ENCODE results near the gene HNRNPK. TPM values are rescaled to one million over a fixed set of nuclear protein-coding genes. Genes with fewer than 3 reads are reported as not detected.

Gene HNRNPK
- total RNA-seq, 1 donor: 514 TPM

GRCh38 chr9:83932851-83933250 lies 47.2 kb downstream of the HNRNPK start:
- no peak overlapping the region for H3K27ac ChIP-seq (ENCODE audit: low read depth, low read length)
- no peak overlapping the region for H3K4me3 ChIP-seq (ENCODE audit: insufficient read depth, low read length)
- H3K4me1 ChIP-seq (ENCODE audit: insufficient read depth, low read length): peaks cover 29% of the 10 kb centered on the region
- H3K27me3 ChIP-seq (ENCODE audit: insufficient read depth, low read length): peaks cover under 1% of the 10 kb centered on the region
- DNase-seq (ENCODE audit: insufficient read length, low spot score, missing footprints): no peak
- no peak overlapping the region for H2AFZ ChIP-seq (ENCODE audit: low read length)
- H3K79me2 ChIP-seq (ENCODE audit: insufficient read depth, low read length): no peaks in the 10 kb centered on the region
- H3K9me3 ChIP-seq (ENCODE audit: low read depth, low read length): no peaks in the 10 kb centered on the region
- H4K20me1 ChIP-seq (ENCODE audit: insufficient read depth, low read length): no peaks in the 10 kb centered on the region
- TF ChIP-seq, protein P1, sequence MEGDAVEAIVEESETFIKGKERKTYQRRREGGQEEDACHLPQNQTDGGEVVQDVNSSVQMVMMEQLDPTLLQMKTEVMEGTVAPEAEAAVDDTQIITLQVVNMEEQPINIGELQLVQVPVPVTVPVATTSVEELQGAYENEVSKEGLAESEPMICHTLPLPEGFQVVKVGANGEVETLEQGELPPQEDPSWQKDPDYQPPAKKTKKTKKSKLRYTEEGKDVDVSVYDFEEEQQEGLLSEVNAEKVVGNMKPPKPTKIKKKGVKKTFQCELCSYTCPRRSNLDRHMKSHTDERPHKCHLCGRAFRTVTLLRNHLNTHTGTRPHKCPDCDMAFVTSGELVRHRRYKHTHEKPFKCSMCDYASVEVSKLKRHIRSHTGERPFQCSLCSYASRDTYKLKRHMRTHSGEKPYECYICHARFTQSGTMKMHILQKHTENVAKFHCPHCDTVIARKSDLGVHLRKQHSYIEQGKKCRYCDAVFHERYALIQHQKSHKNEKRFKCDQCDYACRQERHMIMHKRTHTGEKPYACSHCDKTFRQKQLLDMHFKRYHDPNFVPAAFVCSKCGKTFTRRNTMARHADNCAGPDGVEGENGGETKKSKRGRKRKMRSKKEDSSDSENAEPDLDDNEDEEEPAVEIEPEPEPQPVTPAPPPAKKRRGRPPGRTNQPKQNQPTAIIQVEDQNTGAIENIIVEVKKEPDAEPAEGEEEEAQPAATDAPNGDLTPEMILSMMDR (IDR thresholded peaks at IDR 0.05; ENCODE audit: extremely low read depth, low read depth, low read length): no peak
- H3K36me3 ChIP-seq (ENCODE audit: insufficient read depth, low read length): no peaks in the 10 kb centered on the region
- no peak overlapping the region for H3K4me2 ChIP-seq (ENCODE audit: insufficient read depth, low read length)

DNA sequence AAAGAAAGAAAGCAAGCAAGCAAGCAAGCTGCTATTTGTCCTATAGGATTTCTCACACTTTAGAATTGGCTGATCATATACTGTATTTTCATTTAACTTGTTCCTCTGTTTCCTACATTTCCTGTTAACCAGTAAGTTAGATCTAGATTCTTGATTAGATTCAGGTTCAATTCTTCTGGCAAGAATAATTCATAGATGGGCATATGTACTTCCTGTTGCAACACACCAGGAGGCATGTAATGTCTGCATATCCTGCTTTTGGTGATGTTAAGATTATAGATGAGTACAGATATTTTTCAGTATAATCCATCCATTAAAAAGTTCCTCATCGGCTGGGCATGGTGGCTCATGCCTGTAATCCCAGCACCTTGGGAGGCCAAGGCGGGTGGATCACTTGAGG lies 48.0 kb downstream of the HNRNPK start:
- Histone ChIP-seq H3K27ac (ENCODE audit: low read depth, low read length) (no peak overlapping the region), H3K4me1 (ENCODE audit: insufficient read depth, low read length) (peaks cover 29% of the 10 kb centered on the region), H3K4me2 (ENCODE audit: insufficient read depth, low read length) (no peak overlapping the region), H3K79me2 (ENCODE audit: insufficient read depth, low read length) (no peaks in the 10 kb centered on the region), H4K20me1 (ENCODE audit: insufficient read depth, low read length) (no peaks in the 10 kb centered on the region), H3K4me3 (ENCODE audit: insufficient read depth, low read length) (no peak overlapping the region), H3K27me3 (ENCODE audit: insufficient read depth, low read length) (peaks cover 3% of the 10 kb centered on the region), H2AFZ (ENCODE audit: low read length) (no peak overlapping the region), H3K9me3 (ENCODE audit: low read depth, low read length) (no peaks in the 10 kb centered on the region), H3K36me3 (ENCODE audit: insufficient read depth, low read length) (no peaks in the 10 kb centered on the region)
- no peak for DNase-seq (ENCODE audit: insufficient read length, low spot score, missing footprints)
- TF ChIP-seq, protein P1 (IDR thresholded peaks at IDR 0.05; ENCODE audit: extremely low read depth, low read depth, low read length): no peak

- DNase-seq (ENCODE audit: insufficient read length, low spot score, missing footprints): no peak
- no peak overlapping the region for H3K4me3 ChIP-seq (ENCODE audit: insufficient read depth, low read length)
- no peak overlapping the region for H3K4me2 ChIP-seq (ENCODE audit: insufficient read depth, low read length)
- no peaks in the 10 kb centered on the region for H3K36me3 ChIP-seq (ENCODE audit: insufficient read depth, low read length)
- TF ChIP-seq, protein P1 (IDR thresholded peaks at IDR 0.05; ENCODE audit: extremely low read depth, low read depth, low read length): no peak
- H3K27ac ChIP-seq (ENCODE audit: low read depth, low read length): no peak overlapping the region
- no peaks in the 10 kb centered on the region for H3K9me3 ChIP-seq (ENCODE audit: low read depth, low read length)
- no peaks in the 10 kb centered on the region for H4K20me1 ChIP-seq (ENCODE audit: insufficient read depth, low read length)
- H3K79me2 ChIP-seq (ENCODE audit: insufficient read depth, low read length): no peaks in the 10 kb centered on the region
- H3K4me1 ChIP-seq (ENCODE audit: insufficient read depth, low read length): peaks cover 20% of the 10 kb centered on the region
- no peak overlapping the region for H2AFZ ChIP-seq (ENCODE audit: low read length)
- H3K27me3 ChIP-seq (ENCODE audit: insufficient read depth, low read length): peaks cover 3% of the 10 kb centered on the region
Observed at GRCh38 chr9:83930881-83931280, 49.1 kb downstream of the HNRNPK start.

DNA sequence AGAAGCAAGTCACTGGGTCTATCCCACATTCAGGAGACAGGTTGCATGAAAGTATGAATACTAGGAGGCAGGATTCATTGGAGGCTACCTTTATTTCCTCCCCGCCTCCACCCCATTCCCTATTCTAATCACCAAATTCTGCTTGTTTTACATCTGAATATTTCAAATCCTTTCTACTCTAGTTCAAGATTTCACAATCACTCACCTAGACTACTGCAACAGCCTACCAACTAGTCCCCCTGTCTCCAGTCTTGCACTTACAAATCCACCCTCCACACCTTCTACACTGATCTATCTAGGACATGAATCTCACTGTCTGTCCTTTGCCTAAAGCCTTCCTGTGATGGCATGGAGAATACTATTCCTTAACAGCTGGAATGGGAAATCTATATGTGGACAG lies 52.4 kb downstream of the HNRNPK start:
- no peak overlapping the region for H2AFZ ChIP-seq (ENCODE audit: low read length)
- TF ChIP-seq, protein P1 (IDR thresholded peaks at IDR 0.05; ENCODE audit: extremely low read depth, low read depth, low read length): no peak
- no peak overlapping the region for H3K27ac ChIP-seq (ENCODE audit: low read depth, low read length)
- no peak for DNase-seq (ENCODE audit: insufficient read length, low spot score, missing footprints)
- H3K4me3 ChIP-seq (ENCODE audit: insufficient read depth, low read length): no peak overlapping the region
- H3K4me1 ChIP-seq (ENCODE audit: insufficient read depth, low read length): no peaks in the 10 kb centered on the region
- no peaks in the 10 kb centered on the region for H3K36me3 ChIP-seq (ENCODE audit: insufficient read depth, low read length)
- H3K27me3 ChIP-seq (ENCODE audit: insufficient read depth, low read length): peaks cover 3% of the 10 kb centered on the region
- no peaks in the 10 kb centered on the region for H3K79me2 ChIP-seq (ENCODE audit: insufficient read depth, low read length)
- no peak overlapping the region for H3K4me2 ChIP-seq (ENCODE audit: insufficient read depth, low read length)
- H3K9me3 ChIP-seq (ENCODE audit: low read depth, low read length): no peaks in the 10 kb centered on the region
- no peaks in the 10 kb centered on the region for H4K20me1 ChIP-seq (ENCODE audit: insufficient read depth, low read length)

Measured in osteoblast (primary cell).